Kidney (tissue), 14 donors: ENCODE results near the gene LDLRAD4. TPM values are rescaled to one million over a fixed set of nuclear protein-coding genes. Genes with fewer than 3 reads are reported as not detected.

Experiments used
- DNase-seq, 5 donors: peaks; one replicate each; pipeline ENCODE4 v3.0.0-alpha.2; 2013 to 2020
- FAIRE-seq: peaks from 2 replicates; lab custom pipeline; 2012; peaks lifted over from hg19 to GRCh38; lab: Jason Lieb, UNC
- H3K27ac ChIP-seq, 2 donors: one replicate each; pipeline ENCODE4 v1.7.0; 2013; ENCODE audit warnings: low read depth in 2 of 2, low read length in 2 of 2, inconsistent platforms in 1 of 2
- H3K27me3 ChIP-seq: one replicate; pipeline ENCODE4 v1.7.1; 2013; ENCODE audit warnings: low read length, inconsistent platforms; ENCODE audit not compliant: control insufficient read depth, insufficient read depth
- H3K36me3 ChIP-seq, 3 donors: one replicate each; pipeline versions ENCODE4 v1.7.0 to v1.7.1; 2013; ENCODE audit warnings: low read length in 3 of 3, control low read depth in 1 of 3, inconsistent platforms in 1 of 3; ENCODE audit not compliant: insufficient read depth in 3 of 3, control insufficient read depth in 2 of 3
- H3K4me1 ChIP-seq, 3 donors: one replicate each; pipeline versions ENCODE4 v1.7.0 to v1.7.1; 2013; ENCODE audit warnings: low read length in 3 of 3, inconsistent platforms in 1 of 3, low read depth in 1 of 3; ENCODE audit not compliant: control insufficient read depth in 2 of 3, insufficient read depth in 2 of 3
- H3K4me3 ChIP-seq, 3 donors: one replicate each; pipeline versions ENCODE4 v1.7.0 to v1.8.1; 2013; ENCODE audit warnings: low read length in 3 of 3, control low read depth in 1 of 3, inconsistent platforms in 1 of 3
- H3K9ac ChIP-seq, 3 donors: one replicate each; pipeline versions ENCODE4 v1.7.0 to v1.7.1; 2013; ENCODE audit warnings: low read length in 3 of 3, control low read depth in 1 of 3, inconsistent platforms in 1 of 3
- H3K9me3 ChIP-seq, 3 donors: one replicate each; pipeline versions ENCODE4 v1.7.0 to v1.7.1; 2013; ENCODE audit warnings: low read length in 3 of 3, control low read depth in 1 of 3, inconsistent platforms in 1 of 3; ENCODE audit not compliant: control insufficient read depth in 2 of 3, insufficient read depth in 1 of 3
- CTCF ChIP-seq: IDR thresholded peaks from 3 replicates; pipeline ENCODE4 v1.5.1; 2012; ENCODE audit warnings: mild to moderate bottlenecking, moderate library complexity, borderline replicate concordance; ENCODE audit not compliant: insufficient read depth; ENCODE audit errors: extremely low read depth
- intact Hi-C: fragments of 100-400 bp; cut with DNase I; formaldehyde crosslinking; loops from one replicate; pipeline ENCODE4 v1.11.1; 2022
- polyA plus RNA-seq: library from polyadenylated mRNA; stranded (reverse); fragments of 350-450 nt; fragmentation: Illumina TruSeq; extraction: RNeasy Lipid Tissue Mini Kit (QIAGEN cat#74804); gene quantifications from one replicate; pipeline ENCODE4 v1.2.3, GENCODE V29; 2014; ENCODE audit warnings: low read depth, low replicate concordance; ENCODE audit not compliant: insufficient read depth
- total RNA-seq: library from RNA; stranded (reverse); fragmentation: NEBNext Ultra II Directional; extraction: Animal tissue kit (Norgen Biotek cat#: 25700); gene quantifications from one replicate; pipeline ENCODE4 v1.2.1, GENCODE V29; 2021
- donor health status: control.
- donor health status: control.
- donor health status: control.
- donor health status: control.
- donor health status: control.
- donor health status: DM: yes; HTN: yes; CAD: no.
- donor health status: Normal renal cell carcinoma (clear cell type).

LDLRAD4 gene
- total and polyA plus RNA-seq, 2 donors from 2014 or later = 2.3 to 42.3 TPM

DNA sequence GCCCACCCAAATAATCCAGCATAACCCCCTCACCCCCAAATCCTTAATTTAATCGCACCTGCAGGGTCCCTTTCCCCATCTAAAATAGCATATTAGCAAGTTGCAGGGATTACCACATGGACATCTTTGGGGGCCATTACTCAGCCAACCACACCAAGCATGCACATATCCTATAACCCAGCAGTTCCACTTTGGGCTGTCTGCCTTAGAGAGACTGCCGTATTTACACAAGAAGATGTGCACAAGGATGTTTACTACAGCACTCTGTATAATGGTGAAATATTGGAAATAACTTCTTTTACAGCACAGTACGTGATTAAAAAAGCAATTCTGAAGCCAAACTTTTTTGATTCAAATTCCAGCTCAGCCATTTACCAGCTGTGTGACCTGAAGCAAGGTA is 17.3 kb upstream of the LDLRAD4 start:
- no peak overlapping the region for H3K27ac ChIP-seq
- peaks cover 0 to 10% (median 0%) of the 10 kb centered on the region in 3 donors for H3K9me3 ChIP-seq
- no peak overlapping the region for H3K9ac ChIP-seq
- intact Hi-C loops = no loop called here
- H3K36me3 ChIP-seq = no peaks in the 10 kb centered on the region
- no peak for FAIRE-seq
- TF ChIP-seq CTCF = no peak
- H3K4me3 ChIP-seq = no peak overlapping the region
- DNase-seq = no peak
- no peaks in the 10 kb centered on the region for H3K4me1 ChIP-seq
- H3K27me3 ChIP-seq = no peaks in the 10 kb centered on the region

- H3K27me3 ChIP-seq = no peaks in the 10 kb centered on the region
- intact Hi-C loops = no loop called here
- no peak for FAIRE-seq
Measured at GRCh38 chr18:13202571-13202970, 16.0 kb upstream of the LDLRAD4 start.

GRCh38 chr18:13206301-13206700 is 12.3 kb upstream of the LDLRAD4 start:
- intact Hi-C loops = no loop called here
- no peaks in the 10 kb centered on the region for H3K27me3 ChIP-seq
- no peak overlapping the region for H3K9ac ChIP-seq
- no peaks in the 10 kb centered on the region for H3K4me1 ChIP-seq
- H3K4me3 ChIP-seq = no peak overlapping the region
- FAIRE-seq (no peak), DNase-seq (no peak)
- H3K9me3 ChIP-seq = no peaks in the 10 kb centered on the region
- no peak overlapping the region for H3K27ac ChIP-seq
- no peaks in the 10 kb centered on the region for H3K36me3 ChIP-seq
- no peak for TF ChIP-seq CTCF

More at GRCh38 chr18:13202571-13202970, 16.0 kb upstream of the LDLRAD4 start:
- H3K9me3 ChIP-seq = peaks cover 0 to 10% (median 0%) of the 10 kb centered on the region in 3 donors
- TF ChIP-seq CTCF = no peak
- DNase-seq = no peak
- H3K4me1 ChIP-seq = no peaks in the 10 kb centered on the region
- no peak overlapping the region for H3K9ac ChIP-seq
- H3K4me3 ChIP-seq = no peak overlapping the region
- H3K27ac ChIP-seq = no peak overlapping the region
- no peaks in the 10 kb centered on the region for H3K36me3 ChIP-seq

DNA sequence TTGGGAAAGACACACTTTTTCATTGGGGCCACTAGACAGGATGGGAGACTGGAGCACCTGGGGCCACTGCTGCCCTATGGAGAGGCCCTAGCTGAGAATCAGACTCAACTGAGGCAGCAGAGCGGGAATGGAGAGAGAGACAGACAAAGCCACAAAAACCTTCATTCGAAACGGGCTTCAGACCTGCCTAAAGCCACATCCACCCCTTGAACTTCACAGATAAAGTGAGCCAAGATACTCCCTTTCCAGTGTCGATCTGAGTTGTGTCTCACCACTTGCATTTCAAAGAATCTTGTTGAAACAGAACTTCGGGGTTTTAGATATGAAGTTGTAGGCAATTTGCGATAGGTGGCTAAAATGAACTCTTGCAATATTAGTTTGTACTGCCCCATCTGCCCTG is 11.3 kb upstream of the LDLRAD4 start:
- no peak for TF ChIP-seq CTCF
- no peaks in the 10 kb centered on the region for H3K27me3 ChIP-seq
- DNase-seq (no peak), FAIRE-seq (no peak)
- H3K9me3 ChIP-seq = no peaks in the 10 kb centered on the region
- H3K9ac ChIP-seq = no peak overlapping the region
- intact Hi-C loops = no loop called here
- no peak overlapping the region for H3K27ac ChIP-seq
- no peak overlapping the region for H3K4me3 ChIP-seq
- H3K4me1 ChIP-seq = no peaks in the 10 kb centered on the region
- no peaks in the 10 kb centered on the region for H3K36me3 ChIP-seq
